ENCODE results near the gene RMC1.

The RMC1 gene

GRCh38 chr18:23540867-23541266 is 37.6 kb downstream of the RMC1 start:
- TF ChIP-seq REST (IDR thresholded peaks at IDR 0.05; ENCODE audit: insufficient read depth in 1 of 2, low read depth in 2 of 2, low read length in 2 of 2) = no peak
- TF ChIP-seq SIN3A (IDR thresholded peaks at IDR 0.05; ENCODE audit: borderline replicate concordance, insufficient read depth, low read length) = no peak
- TF ChIP-seq FOXP2 (optimal IDR thresholded peaks at IDR 0.05; ENCODE audit: borderline replicate concordance, extremely low read depth, extremely low read length, insufficient read depth) = no peak
- no peak for TF ChIP-seq POLR2AphosphoS5 (IDR thresholded peaks at IDR 0.05; ENCODE audit: low read depth, low read length)
- no peak for TF ChIP-seq TAF1 (IDR thresholded peaks at IDR 0.05; ENCODE audit: borderline replicate concordance, insufficient read depth, low read length)

- no peak for TF ChIP-seq REST (IDR thresholded peaks at IDR 0.05; ENCODE audit: insufficient read depth in 1 of 2, low read depth in 2 of 2, low read length in 2 of 2)
- TF ChIP-seq TAF1 (IDR thresholded peaks at IDR 0.05; ENCODE audit: borderline replicate concordance, insufficient read depth, low read length) = no peak
- no peak for TF ChIP-seq POLR2AphosphoS5 (IDR thresholded peaks at IDR 0.05; ENCODE audit: low read depth, low read length)
- TF ChIP-seq SIN3A (IDR thresholded peaks at IDR 0.05; ENCODE audit: borderline replicate concordance, insufficient read depth, low read length) = no peak
- TF ChIP-seq FOXP2 (optimal IDR thresholded peaks at IDR 0.05; ENCODE audit: borderline replicate concordance, extremely low read depth, extremely low read length, insufficient read depth) = no peak
These were observed 38.2 kb downstream of the RMC1 start for GRCh38 chr18:23541349-23542093.

- no peak for TF ChIP-seq SIN3A (IDR thresholded peaks at IDR 0.05; ENCODE audit: borderline replicate concordance, insufficient read depth, low read length)
- no peak for TF ChIP-seq TAF1 (IDR thresholded peaks at IDR 0.05; ENCODE audit: borderline replicate concordance, insufficient read depth, low read length)
- TF ChIP-seq FOXP2 (optimal IDR thresholded peaks at IDR 0.05; ENCODE audit: borderline replicate concordance, extremely low read depth, extremely low read length, insufficient read depth) = no peak
- TF ChIP-seq POLR2AphosphoS5 (IDR thresholded peaks at IDR 0.05; ENCODE audit: low read depth, low read length) = no peak
- no peak for TF ChIP-seq REST (IDR thresholded peaks at IDR 0.05; ENCODE audit: insufficient read depth in 1 of 2, low read depth in 2 of 2, low read length in 2 of 2)
These were observed 39.1 kb downstream of the RMC1 start for GRCh38 chr18:23542461-23542860.

GRCh38 chr18:23545247-23545789 is 42.0 kb downstream of the RMC1 start:
- no peak for TF ChIP-seq FOXP2 (optimal IDR thresholded peaks at IDR 0.05; ENCODE audit: borderline replicate concordance, extremely low read depth, extremely low read length, insufficient read depth)
- no peak for TF ChIP-seq POLR2AphosphoS5 (IDR thresholded peaks at IDR 0.05; ENCODE audit: low read depth, low read length)
- TF ChIP-seq TAF1 (IDR thresholded peaks at IDR 0.05; ENCODE audit: borderline replicate concordance, insufficient read depth, low read length) = no peak
- no peak for TF ChIP-seq REST (IDR thresholded peaks at IDR 0.05; ENCODE audit: insufficient read depth in 1 of 2, low read depth in 2 of 2, low read length in 2 of 2)
- TF ChIP-seq SIN3A (IDR thresholded peaks at IDR 0.05; ENCODE audit: borderline replicate concordance, insufficient read depth, low read length) = no peak
